Type B pancreatic cell (in vitro differentiated cells): ENCODE measurements around the gene CENPP. TPM values are rescaled to one million over a fixed set of nuclear protein-coding genes. Genes with fewer than 3 reads are reported as not detected.

Experiments
- DNase-seq: peaks from one replicate; pipeline ENCODE4 v3.0.0; 2021; ENCODE audit warnings: mixed read lengths; ENCODE audit not compliant: unreplicated experiment; ENCODE audit errors: extremely low spot score
- H3K27ac Mint-ChIP-seq: 2 replicates; pipeline ENCODE4 v1.8.0; 2021; ENCODE audit warnings: mild to moderate bottlenecking, mixed read lengths
- H3K27me3 Mint-ChIP-seq: 2 replicates; pipeline ENCODE4 v1.8.0; 2021; ENCODE audit warnings: mixed read lengths
- H3K36me3 Mint-ChIP-seq: 2 replicates; pipeline ENCODE4 v1.8.0; 2021; ENCODE audit warnings: mixed read lengths
- H3K4me1 Mint-ChIP-seq: one replicate; pipeline ENCODE4 v1.8.0; 2021; ENCODE audit warnings: mixed read lengths; ENCODE audit not compliant: unreplicated experiment
- H3K4me3 Mint-ChIP-seq: 2 replicates; pipeline ENCODE4 v1.8.0; 2021; ENCODE audit warnings: mild to moderate bottlenecking, mixed read lengths
- H3K9me3 Mint-ChIP-seq: 2 replicates; pipeline ENCODE4 v1.8.0; 2021; ENCODE audit warnings: mixed read lengths
- CTCF ChIP-seq: fragments of 200-600 bp; sonication (generic); conservative IDR thresholded peaks from 2 replicates; pipeline ENCODE4 v1.5.0; 2021; ENCODE audit warnings: antibody characterized with exemption, mild to moderate bottlenecking
- total RNA-seq: library from RNA; stranded (reverse); gene quantifications from 2 replicates; pipeline ENCODE4 v1.2.1, GENCODE V29; 2021; ENCODE audit warnings: low replicate concordance

Gene CENPP
- total RNA-seq, 1 donor from 2014 or later = 7.6 TPM

GRCh38 chr9:92484563-92484962 is 158.8 kb downstream of the CENPP start:
- no peak for DNase-seq
- no peak overlapping the region for H3K27ac Mint-ChIP-seq
- H3K4me1 Mint-ChIP-seq = peaks cover 14% of the 10 kb centered on the region
- H3K4me3 Mint-ChIP-seq = no peak overlapping the region
- no peak for TF ChIP-seq CTCF
- no peaks in the 10 kb centered on the region for H3K9me3 Mint-ChIP-seq
- no peaks in the 10 kb centered on the region for H3K27me3 Mint-ChIP-seq
- no peaks in the 10 kb centered on the region for H3K36me3 Mint-ChIP-seq

GRCh38 chr9:92486371-92486770 is 160.6 kb downstream of the CENPP start:
- Mint-ChIP-seq H3K4me3 (no peak overlapping the region), H3K27me3 (no peaks in the 10 kb centered on the region), H3K9me3 (no peaks in the 10 kb centered on the region), H3K27ac (no peak overlapping the region), H3K36me3 (no peaks in the 10 kb centered on the region), H3K4me1 (peaks cover 3% of the 10 kb centered on the region)
- TF ChIP-seq CTCF = no peak
- no peak for DNase-seq

- H3K27ac Mint-ChIP-seq = no peak overlapping the region
- H3K9me3 Mint-ChIP-seq = no peaks in the 10 kb centered on the region
- no peaks in the 10 kb centered on the region for H3K27me3 Mint-ChIP-seq
- TF ChIP-seq CTCF = no peak
- no peaks in the 10 kb centered on the region for H3K36me3 Mint-ChIP-seq
- no peaks in the 10 kb centered on the region for H3K4me1 Mint-ChIP-seq
- H3K4me3 Mint-ChIP-seq = no peak overlapping the region
- no peak for DNase-seq
Measured at GRCh38 chr9:92488681-92489550, 163.2 kb downstream of the CENPP start.

- Mint-ChIP-seq H3K4me3 (no peak overlapping the region), H3K27me3 (no peaks in the 10 kb centered on the region)
Measured at GRCh38 chr9:92492781-92493401, 167.1 kb downstream of the CENPP start.

GRCh38 chr9:92493749-92494387 is 168.1 kb downstream of the CENPP start:
- Mint-ChIP-seq H3K36me3 (peaks cover 3% of the 10 kb centered on the region), H3K27me3 (no peaks in the 10 kb centered on the region), H3K9me3 (no peaks in the 10 kb centered on the region), H3K4me1 (no peaks in the 10 kb centered on the region), H3K27ac (no peak overlapping the region), H3K4me3 (no peak overlapping the region)
- no peak for DNase-seq
- TF ChIP-seq CTCF = no peak

More at GRCh38 chr9:92492781-92493401, 167.1 kb downstream of the CENPP start:
- no peak overlapping the region for H3K27ac Mint-ChIP-seq
- H3K9me3 Mint-ChIP-seq = no peaks in the 10 kb centered on the region
- TF ChIP-seq CTCF = no peak
- H3K4me1 Mint-ChIP-seq = no peaks in the 10 kb centered on the region
- H3K36me3 Mint-ChIP-seq = peaks cover 2% of the 10 kb centered on the region
- DNase-seq = no peak
